GM20000 (cell line): Measurements from ENCODE around the gene CHST3.

Experiments used
- DNase-seq: peaks from one replicate; pipeline ENCODE4 v3.0.0; 2012; ENCODE audit warnings: low spot score
- CTCF ChIP-seq: IDR thresholded peaks from 2 replicates; pipeline ENCODE4 v1.5.1; 2012; ENCODE audit warnings: mild to moderate bottlenecking, control low read depth; ENCODE audit errors: extremely low read depth, missing control alignments

The CHST3 gene

GRCh38 chr10:72053690-72054089 lies 89.5 kb downstream of the CHST3 start:
- no peak for TF ChIP-seq CTCF
- DNase-seq, result no peak

- TF ChIP-seq CTCF, result no peak
- no peak for DNase-seq
Observed at GRCh38 chr10:72056113-72056512, 91.9 kb downstream of the CHST3 start.

- DNase-seq, result no peak
- TF ChIP-seq CTCF, result no peak
Observed at GRCh38 chr10:72056932-72057751, 92.9 kb downstream of the CHST3 start.

GRCh38 chr10:72058347-72058898 lies 94.2 kb downstream of the CHST3 start:
- TF ChIP-seq CTCF, result no peak
- no peak for DNase-seq

- DNase-seq, result no peak
- TF ChIP-seq CTCF, result no peak
Observed at GRCh38 chr10:72058989-72059842, 95.0 kb downstream of the CHST3 start.

GRCh38 chr10:72059843-72060822 lies 95.9 kb downstream of the CHST3 start:
- no peak for TF ChIP-seq CTCF
- no peak for DNase-seq
